Suppressor macrophage (primary cell): ENCODE results near the gene IMMP2L.
A peak's percentile ranks its signal among the peaks of the same experiment; 100 is the strongest.
"Not testable (repeated sequence)": the region's sequence is repeated elsewhere in the genome, so short reads cannot be mapped to it uniquely, and the experiment has no call there.

Source experiments
- DNase-seq, 4 experiments: peaks; one replicate each; pipeline ENCODE4 v3.0.0-alpha.2; 2020 to 2022

IMMP2L gene

DNA sequence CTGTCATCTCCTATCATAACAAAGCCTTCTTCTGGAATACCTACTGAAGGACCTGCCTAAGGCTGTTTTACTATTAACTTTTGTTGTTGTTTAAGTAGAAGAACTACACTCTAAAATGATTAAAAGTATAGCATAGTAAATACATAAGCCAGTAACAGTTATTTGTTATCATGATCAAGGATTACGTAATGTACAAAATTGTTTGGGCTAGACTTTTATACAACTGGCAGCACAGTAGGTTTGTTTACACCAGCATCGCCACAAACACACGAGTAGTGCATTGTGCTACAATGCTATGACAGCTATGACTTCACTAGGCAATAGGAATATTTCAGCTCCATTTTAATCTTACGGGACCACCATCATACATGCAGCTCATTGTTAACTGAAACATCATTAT lies 302.3 kb downstream of the IMMP2L start:
- no peak for DNase-seq

DNA sequence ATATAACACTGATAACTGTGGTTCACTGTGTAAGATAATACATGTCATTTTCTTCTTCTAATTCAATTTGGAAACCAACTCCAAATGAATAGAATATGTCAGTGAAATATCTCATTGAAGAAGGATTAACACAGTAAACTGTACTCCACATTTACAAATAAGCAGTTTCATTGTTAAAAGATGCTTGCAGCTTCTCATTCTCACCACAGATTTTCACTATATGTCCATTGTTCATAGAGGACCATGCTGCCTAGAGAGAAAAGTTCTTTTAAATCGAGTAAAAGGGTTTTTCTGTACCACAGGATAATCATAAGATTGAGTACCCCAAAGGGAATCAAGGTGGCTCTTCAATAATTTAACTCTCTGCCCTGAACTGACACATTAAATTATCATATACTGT lies 305.9 kb downstream of the IMMP2L start:
- DNase-seq: no peak

DNA sequence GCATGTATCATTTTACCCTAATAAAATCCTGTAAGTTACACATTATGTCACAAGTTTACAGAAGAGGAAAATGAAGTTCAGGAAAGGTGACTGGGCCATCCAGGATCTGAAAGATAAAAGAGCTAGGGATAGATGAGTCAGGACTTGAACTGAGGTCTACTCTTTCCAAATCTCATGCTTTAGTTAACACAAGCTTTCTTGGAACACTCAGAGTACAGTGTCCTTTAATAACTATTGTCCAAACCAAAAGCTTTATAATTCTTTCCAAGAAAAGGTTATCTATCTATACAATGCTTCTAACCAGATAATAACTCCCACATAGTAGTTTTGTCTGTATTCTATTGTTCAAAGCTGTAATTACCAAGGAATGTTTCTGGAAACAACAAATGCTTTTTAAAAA lies 306.7 kb downstream of the IMMP2L start:
- DNase-seq: no peak

DNA sequence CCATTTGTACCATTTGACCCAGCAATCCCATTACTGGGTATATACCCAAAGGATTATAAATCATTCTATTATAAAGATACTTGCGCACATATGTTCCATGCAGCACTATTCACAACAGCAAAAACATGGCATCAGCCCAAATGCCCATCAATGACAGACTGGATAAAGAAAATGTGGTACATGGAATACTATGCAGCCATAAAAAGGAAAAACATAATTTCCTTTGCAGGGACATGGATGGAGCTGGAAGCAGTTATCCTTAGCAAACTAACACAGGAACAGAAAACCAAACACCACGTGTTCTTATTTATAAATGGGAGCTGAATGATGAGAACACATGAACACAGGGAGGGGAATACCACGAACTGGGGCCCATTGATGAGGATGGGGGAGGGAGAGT lies 310.9 kb downstream of the IMMP2L start:
- DNase-seq: not testable (repeated sequence)

DNA sequence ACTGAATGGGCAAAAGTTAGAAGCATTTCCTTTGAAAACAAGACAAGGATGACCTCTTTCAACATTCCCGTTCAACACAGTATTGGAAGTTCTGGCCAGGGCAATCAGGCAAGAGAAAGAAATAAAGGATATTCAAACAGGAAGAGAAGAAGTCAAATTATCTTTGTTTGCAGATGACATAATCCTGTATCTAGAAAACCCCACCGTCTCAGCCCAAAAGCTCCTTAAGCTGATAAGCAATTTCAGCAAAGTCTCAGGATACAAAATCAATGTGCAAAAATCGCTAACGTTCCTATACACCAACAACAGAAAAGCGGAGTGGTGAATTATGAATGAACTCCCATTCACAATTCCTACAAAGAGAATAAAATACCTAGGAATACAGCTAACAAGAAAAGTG lies 312.5 kb downstream of the IMMP2L start:
- not testable (repeated sequence) for DNase-seq

DNA sequence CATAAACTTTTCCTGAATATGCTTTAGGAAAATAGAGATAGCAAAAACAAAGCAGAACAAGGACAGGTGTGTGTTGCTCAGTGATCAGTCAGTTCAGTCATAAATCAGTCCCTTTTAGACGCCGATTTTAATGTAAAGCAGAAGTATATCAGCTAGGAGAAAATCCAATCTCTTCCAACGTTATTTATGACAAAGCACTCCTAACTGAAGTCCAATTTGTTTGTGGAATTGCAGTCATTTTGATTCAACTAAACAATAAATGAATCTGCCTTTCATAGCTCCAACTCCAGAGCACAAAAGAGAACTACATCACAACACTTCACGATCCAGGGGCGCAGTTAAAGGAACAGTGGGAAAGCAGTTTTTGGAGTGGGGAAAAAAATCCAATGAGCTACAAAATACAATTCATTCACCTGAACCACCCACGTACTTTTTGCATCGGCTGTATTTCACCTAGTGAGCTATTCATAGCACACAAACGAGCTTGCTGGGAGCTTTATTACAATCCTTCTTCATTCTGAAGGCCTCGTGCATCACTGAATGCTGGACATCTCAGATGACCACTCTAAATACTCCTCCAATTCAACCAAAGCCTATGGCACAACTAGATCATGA lies 320.0 kb downstream of the IMMP2L start:
- no peak for DNase-seq

DNA sequence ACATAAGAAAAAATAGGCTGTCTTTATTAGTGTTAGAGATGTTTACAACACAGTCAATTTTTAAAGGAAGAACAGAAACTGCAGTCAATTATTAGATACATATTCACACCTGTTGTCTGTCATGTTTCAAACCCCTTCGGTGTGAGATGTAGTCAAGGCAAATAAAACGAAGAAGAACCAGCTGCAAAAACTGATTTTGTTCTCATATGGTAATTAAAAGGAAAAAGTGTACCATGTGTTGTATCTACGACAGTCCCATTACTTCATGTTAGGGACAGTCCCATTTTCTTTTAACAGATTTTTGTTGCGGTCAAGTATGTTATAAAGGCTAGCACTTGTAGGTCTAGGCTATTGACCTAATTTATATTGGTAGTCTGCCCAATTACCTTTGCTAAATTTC lies 321.9 kb downstream of the IMMP2L start:
- DNase-seq: no peak

DNA sequence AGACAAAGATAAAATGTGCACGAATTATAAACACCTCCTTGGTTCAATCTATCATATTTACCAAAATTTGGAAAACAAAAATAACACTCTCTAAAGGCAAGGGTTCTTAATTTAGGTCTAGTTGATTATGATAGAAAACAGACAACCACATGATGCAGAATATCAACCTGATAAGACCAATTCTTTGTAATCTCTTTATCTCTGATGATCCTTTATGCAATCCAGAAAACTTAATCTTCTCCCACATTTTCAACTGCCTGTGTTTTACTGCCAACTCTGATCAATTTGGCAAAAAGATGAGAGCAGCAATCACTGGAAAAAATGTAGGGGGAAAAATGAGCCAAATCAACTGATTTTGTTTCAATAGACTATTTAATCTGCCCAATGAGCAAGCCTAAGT lies 322.9 kb downstream of the IMMP2L start:
- no peak for DNase-seq

DNA sequence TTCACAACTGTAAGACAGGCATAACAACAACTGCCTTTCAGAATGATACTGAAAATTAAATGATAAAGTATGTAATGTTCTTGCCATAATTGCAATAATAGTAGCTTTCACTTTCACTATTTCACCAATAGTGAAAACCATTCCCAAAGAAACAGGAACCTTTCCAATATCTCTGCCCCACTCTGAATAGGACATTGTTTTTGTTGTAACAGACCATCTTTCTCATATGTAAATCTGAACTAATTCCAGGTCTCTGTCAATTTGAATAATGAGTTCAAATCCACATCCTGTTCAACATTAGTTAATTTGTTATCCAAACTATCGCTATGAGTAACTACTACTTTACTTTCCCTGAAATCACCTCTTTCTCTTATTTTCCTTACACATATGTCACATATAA lies 323.4 kb downstream of the IMMP2L start:
- DNase-seq: peak in 2 of 4 experiments; percentile 2 to 7

DNA sequence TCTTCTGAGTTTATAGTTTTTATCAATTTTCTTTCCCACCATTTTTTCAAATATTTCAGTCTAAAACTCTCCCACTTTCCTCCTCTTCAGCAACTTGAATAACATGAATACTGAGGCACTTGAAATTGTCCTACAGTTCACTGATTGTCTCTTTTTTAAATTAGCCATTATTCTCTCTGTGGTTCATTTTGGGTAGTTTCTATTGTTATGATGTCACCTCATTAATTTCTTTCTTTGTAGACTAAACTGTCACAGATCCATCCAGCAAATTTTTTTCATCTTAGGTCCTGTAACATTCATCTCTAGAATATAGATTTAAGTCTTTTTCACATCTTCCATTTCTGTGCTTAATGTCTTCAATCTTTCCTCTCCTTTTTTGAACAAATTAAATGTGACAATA lies 326.6 kb downstream of the IMMP2L start:
- no peak for DNase-seq

DNA sequence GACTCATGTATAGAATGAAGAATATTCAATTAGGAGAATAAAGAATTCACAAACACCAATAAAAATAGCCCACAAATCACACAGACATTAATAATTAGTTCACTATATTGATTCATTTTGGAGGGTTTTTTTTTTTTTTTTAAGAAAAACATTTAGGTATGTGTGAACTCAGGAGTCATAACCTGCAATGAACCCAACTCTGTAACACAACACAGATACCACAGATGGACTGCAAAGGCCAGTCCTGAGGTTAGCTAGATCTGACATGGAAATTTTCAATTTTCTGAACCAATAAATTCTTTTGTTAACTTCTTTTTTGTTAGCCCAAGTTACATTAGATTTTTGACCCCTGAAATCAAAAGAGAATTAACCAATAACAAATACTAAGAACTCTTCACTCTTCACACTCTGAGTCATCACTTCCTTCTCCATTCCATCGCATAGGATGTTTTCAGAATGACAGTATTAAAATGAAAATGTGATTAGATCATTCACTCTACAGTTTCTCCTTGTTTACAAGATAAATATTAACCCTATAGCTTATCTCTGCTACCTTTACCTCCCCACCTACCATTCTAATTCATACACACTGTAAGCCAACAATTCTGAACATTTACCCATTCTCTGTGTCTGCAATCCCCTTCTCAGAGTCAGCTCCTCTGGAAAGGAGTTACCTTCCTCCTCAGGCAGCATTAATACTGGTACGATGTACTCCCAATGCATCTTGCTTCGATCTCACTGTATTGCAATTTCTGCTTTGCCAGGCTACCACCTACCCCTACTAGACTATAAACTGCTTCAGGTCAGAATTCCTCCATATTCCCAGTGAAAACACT lies 329.8 kb downstream of the IMMP2L start:
- peak in 2 of 4 experiments; percentile 28 to 46 for DNase-seq

DNA sequence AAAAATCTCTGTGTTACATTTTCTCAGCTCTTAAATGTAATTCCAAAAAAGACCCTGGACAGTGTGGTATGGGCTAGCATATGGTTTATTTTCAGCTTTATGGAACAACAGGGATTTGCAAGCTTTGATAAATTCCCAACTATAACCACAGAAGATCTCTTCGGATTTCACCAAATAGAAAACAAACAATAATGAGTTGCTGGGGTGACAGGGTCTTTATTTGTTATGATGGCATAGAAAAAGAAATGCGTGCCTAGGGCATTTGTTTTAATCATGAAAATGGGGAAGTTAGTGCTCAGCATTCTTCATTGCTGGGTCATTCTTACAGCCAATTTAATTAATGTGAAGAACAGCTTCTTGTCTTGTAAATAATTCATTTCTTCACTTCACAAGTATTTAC lies 332.4 kb downstream of the IMMP2L start:
- peak in 2 of 4 experiments; percentile 17 to 20 for DNase-seq

DNA sequence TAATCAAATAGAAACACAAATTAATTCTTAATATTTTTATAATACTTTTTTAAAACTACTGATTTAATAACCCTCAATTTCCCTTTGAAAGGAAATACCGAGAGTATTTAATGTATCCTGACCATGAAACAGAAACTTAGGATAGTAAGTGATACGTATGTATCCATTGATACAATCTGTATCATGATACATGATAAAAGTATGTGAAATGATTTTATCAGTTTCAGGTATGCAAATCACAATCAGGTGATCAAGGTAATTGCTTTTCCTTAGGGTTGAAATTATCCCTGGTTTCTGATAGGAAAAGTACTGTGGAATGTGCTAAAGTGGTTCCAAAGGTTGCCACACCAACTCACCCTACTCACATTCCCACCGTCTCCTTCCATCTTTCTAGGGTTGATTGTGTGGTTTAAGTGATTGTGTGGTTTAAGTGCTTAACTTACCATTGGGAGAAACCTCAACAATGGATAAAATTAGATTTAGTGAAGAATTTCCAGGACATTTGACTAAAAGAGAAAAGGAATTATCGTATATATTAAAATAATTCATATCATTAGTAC lies 333.0 kb downstream of the IMMP2L start:
- DNase-seq: no peak

DNA sequence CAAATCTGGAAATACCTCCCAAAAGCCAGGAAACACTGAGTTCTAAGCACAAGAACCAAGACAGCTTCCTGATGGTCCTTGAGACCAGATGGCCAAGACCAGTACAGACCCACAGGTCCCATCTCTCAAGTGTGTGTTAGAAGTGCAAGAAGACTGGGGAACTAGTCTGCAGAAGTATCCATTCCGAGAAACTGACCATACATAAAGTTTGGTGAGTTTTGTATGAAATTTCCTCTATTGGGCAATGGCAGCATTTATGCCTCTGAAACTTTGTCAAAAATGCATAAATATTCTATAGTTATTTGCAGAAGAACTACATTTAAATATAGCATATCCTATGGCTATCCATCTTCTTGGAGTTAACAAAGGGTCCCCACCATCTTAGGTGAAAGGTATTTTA lies 333.9 kb downstream of the IMMP2L start:
- DNase-seq: no peak

DNA sequence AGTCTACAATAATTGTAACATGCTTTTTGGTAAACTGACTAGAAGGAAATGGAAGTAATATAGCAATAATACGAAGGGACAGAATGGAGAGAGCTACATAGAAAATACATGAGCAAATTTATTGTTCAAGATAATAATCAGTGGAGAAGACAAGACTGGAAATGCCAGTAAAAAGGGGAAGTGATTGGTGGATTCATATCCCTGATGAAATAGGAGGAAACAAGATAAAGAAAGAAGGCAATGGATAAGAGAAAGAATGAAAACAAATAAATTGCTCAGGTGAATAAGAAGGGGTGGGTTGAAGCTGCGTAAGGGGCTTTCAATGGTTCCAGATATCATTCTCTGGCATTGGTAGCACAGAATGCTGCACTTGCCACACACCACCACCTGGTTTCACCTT lies 335.5 kb downstream of the IMMP2L start:
- no peak for DNase-seq

DNA sequence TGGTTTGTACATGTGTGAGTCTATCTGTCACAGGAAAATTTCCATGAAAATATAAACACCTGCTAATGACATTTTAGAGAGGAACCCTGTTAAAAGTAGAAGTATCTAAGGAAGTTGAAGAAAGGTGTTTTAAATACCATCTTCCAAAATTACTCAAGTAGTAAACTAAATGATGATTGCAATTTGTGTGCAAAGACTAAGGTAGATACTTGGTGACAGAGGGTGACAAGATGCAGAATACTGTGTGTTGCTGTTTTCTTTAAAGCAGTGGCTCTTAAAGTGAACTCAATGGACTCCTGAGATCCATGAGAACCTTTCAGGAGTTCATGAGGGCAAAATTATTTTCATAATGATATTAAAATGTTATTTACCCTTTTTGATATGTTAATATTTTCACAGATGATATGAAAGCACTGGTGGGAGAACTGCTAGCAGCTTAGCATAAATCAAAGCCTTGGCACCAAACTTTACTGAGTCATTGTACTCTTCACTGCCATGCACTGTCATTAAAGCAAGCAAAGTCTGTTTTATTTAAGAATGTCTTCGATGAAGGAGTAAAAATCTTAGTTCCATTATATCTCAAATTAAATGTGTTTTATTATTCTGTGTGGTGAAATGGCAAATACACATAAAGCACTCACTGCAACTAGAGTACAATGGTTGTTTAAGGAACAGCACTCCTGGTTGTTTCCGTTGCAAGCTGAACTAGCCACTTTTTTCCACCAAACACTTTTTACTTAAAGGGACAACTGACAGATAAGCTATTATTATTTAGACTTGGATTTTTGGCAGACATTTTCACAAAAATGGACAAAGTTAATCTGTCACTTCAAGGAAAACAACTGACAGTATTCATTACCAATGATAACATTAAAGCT lies 337.7 kb downstream of the IMMP2L start:
- DNase-seq: no peak

DNA sequence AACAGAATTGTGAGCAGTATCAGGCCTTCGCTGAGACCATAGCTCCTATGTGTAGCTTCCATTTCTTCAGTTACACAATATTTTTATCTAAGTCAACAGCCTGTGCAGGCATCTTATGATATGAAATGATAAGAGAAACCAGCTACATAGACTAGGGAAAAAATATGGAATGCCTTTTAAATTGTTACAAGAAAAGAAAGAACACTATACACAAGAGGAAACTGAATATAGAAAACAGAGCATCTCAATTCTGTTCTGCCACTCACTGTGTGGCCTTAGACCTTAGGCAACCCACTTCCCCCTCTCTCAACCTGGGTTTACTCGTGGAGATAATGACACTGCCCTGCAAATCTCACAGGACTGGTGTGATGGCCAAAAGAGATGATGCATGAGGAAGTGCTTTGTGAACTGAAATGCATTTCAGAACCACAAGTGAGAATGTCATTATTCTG lies 338.5 kb downstream of the IMMP2L start:
- DNase-seq: no peak

DNA sequence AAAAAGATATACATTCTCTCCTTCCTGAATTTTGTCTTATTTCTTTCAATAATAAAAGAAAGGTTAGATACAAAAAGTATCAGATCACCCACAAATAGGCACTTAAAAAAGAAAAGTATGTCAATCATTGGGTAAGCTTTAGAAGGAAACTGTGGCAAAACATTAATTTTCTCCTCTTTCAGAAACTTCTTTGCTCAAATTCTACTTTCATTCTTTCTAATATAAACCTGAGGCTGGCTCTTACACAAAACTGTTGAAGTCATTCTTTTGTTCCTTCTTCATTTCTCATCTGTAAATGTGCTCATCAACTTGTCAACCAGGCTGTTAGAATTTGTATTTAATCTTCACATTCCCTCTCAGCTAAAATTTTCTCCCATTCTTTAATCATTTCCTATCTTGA lies 346.7 kb downstream of the IMMP2L start:
- DNase-seq: no peak

DNA sequence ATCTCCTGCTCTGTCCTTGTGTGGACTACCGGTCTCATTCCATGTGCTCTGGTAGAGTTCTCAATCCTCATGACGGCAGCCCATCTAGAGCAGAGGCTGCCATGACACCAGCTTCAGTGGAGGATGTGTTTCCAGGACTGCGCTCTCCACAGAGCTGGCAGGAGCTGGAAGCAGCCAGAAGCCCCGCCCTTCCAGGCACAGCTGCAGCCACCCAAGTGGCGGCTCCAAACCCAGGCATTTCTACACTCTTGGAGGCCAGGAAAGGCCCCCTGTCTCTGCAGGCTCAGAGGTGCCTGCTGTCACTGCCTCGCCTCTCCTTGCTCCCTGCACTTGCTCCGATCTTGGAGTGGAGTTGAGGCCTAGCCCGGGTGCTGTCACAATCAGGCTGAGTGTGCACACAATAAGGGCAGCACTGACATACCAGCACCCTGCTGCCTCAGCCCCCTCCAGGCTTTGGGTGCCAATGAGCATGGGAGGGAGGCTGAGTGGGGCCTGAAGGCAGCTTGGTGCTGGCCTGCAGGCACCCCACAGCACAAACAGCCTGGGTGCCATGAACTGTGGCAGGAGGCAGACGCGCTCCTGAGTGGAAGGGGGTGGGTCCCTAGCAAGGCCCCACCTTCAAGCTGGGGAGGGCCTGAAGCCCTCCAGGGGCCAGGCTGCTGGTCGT lies 349.3 kb downstream of the IMMP2L start:
- no peak for DNase-seq

DNA sequence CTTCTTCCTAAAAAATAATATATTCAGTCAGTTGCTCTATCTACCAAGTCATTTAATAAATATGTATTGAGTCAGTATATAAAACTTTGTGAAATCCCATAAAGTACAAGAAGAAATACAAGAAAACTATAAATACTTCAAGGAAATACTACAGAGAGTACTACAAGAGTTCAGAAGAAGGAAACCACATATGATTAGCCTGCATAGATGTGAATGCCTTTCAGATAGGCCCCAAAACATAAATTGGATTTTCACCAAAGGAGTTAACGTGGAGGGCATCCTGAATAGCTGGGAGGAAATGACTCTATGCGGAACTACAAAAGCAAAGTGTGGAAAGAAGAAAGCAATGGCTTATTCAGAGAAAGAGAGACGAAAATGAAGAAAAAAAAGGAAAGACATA lies 351.3 kb downstream of the IMMP2L start:
- no peak for DNase-seq

DNA sequence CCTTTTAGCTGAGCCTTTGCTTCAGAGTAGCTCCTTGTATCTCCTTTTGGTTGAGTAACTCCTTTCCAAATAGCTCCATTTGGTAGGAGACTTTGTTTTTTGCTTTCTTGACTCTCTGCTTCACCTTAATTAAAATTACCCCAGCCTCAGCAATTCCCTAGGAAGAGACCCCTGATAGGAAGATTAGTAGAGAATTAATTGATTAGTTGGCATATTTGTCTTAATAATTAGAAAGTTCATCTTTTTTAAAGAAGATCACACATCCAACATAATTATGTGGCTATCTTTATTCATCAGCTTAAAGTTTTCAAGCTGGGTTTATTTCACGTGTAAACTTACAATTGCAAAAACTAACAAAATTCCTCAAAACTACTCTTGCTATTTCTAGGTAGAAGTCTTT lies 352.2 kb downstream of the IMMP2L start:
- no peak for DNase-seq

DNA sequence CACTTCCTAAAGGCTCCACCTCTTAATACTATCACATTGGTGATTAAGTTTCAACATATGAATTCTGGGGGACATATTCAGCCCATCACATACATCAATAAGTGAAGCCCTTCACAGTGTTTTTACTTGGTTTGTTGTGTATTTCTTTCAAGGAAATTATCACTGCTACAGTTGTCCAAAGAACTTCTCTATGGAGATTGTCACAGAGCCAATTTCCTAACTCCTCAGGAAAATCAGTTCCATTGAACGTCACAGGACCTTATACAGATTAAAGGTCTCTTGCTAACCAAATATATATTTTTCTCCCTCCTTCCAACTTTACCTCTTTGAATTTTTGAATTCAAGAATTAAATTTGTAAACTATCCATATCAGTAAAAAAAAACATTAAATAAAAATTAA lies 357.0 kb downstream of the IMMP2L start:
- DNase-seq: no peak
